DOHH2 (cell line): ENCODE data around the gene DGKB.

Experiments used
- EZH2phosphoT487 ChIP-seq: fragments of 200-600 bp; sonication (generic); IDR thresholded peaks from 2 replicates; pipeline ENCODE4 v1.6.1; 2017; ENCODE audit warnings: borderline replicate concordance, mild to moderate bottlenecking, antibody characterized with exemption, low read length, moderate library complexity, mixed read lengths
- TF ChIP-seq, protein P1 (sequence below): fragments of 200-600 bp; sonication (generic); IDR thresholded peaks from one replicate; pipeline ENCODE4 v1.5.1; 2014; ENCODE audit warnings: antibody characterized with exemption, mild to moderate bottlenecking, low read depth, low read length; ENCODE audit not compliant: poor library complexity, severe bottlenecking

DNA sequence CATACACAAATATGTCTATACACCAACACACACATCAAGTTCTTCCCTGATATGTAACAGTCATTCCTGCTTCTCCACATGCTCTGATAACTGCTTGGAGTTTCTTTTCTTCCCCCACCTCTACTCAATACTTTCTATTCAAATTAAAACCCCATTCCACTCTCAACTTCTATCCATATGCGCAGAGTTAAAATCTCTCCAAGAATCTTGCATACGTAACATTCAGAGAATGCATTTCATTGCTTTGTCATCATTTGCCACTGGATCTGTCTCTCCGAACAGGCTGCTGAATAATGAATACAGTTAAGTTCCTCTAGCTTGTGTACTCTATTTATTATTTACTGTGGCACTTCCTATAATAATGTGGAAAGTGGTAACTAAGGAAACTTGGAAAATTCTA lies 68.8 kb downstream of the DGKB start:
- TF ChIP-seq, protein P1, sequence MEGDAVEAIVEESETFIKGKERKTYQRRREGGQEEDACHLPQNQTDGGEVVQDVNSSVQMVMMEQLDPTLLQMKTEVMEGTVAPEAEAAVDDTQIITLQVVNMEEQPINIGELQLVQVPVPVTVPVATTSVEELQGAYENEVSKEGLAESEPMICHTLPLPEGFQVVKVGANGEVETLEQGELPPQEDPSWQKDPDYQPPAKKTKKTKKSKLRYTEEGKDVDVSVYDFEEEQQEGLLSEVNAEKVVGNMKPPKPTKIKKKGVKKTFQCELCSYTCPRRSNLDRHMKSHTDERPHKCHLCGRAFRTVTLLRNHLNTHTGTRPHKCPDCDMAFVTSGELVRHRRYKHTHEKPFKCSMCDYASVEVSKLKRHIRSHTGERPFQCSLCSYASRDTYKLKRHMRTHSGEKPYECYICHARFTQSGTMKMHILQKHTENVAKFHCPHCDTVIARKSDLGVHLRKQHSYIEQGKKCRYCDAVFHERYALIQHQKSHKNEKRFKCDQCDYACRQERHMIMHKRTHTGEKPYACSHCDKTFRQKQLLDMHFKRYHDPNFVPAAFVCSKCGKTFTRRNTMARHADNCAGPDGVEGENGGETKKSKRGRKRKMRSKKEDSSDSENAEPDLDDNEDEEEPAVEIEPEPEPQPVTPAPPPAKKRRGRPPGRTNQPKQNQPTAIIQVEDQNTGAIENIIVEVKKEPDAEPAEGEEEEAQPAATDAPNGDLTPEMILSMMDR: no peak
- TF ChIP-seq EZH2phosphoT487: no peak
